ENCODE measurements around the gene HDAC4.

HDAC4 gene

GRCh38 chr2:239192456-239192855, 208.4 kb downstream of the HDAC4 start:
- Histone ChIP-seq H3K79me2 (ENCODE audit: insufficient read depth, low read length) (no peaks in the 10 kb centered on the region), H3K27me3 (ENCODE audit: insufficient read depth, low read length) (no peaks in the 10 kb centered on the region), H3F3A (ENCODE audit: insufficient read depth, low read length) (no peaks in the 10 kb centered on the region), H2AFZ (ENCODE audit: low read length) (no peak overlapping the region), H3K9me3 (ENCODE audit: low read length) (no peaks in the 10 kb centered on the region), H3K36me3 (ENCODE audit: insufficient read depth, low read length) (no peaks in the 10 kb centered on the region), H3K4me3 (ENCODE audit: low read depth, low read length, poor library complexity, severe bottlenecking) (no peak overlapping the region), H3K4me1 (ENCODE audit: insufficient read depth, low read length, severe bottlenecking) (no peaks in the 10 kb centered on the region), H4K20me1 (ENCODE audit: insufficient read depth, low read length) (no peaks in the 10 kb centered on the region), H3K27ac (ENCODE audit: low read depth, low read length, poor library complexity, severe bottlenecking) (no peak overlapping the region), H3K9me2 (ENCODE audit: low read depth, low read length) (no peaks in the 10 kb centered on the region), H3K9ac (ENCODE audit: low read length) (no peak overlapping the region), H3K4me2 (ENCODE audit: low read length) (no peak overlapping the region)
- TF ChIP-seq CTCF (IDR thresholded peaks at IDR 0.05; ENCODE audit: low read length) (no peak), EZH2 (IDR thresholded peaks at IDR 0.05; ENCODE audit: borderline replicate concordance, low read length) (no peak)

GRCh38 chr2:239190921-239191885, 209.6 kb downstream of the HDAC4 start:
- H3K36me3 ChIP-seq (ENCODE audit: insufficient read depth, low read length): no peaks in the 10 kb centered on the region

GRCh38 chr2:239190361-239190760, 210.5 kb downstream of the HDAC4 start:
- Histone ChIP-seq H3F3A (ENCODE audit: insufficient read depth, low read length) (no peaks in the 10 kb centered on the region), H3K27me3 (ENCODE audit: insufficient read depth, low read length) (no peaks in the 10 kb centered on the region), H3K4me2 (ENCODE audit: low read length) (no peak overlapping the region), H3K4me3 (ENCODE audit: low read depth, low read length, poor library complexity, severe bottlenecking) (no peak overlapping the region), H2AFZ (ENCODE audit: low read length) (no peak overlapping the region), H4K20me1 (ENCODE audit: insufficient read depth, low read length) (no peaks in the 10 kb centered on the region), H3K36me3 (ENCODE audit: insufficient read depth, low read length) (no peaks in the 10 kb centered on the region), H3K9ac (ENCODE audit: low read length) (no peak overlapping the region), H3K79me2 (ENCODE audit: insufficient read depth, low read length) (no peaks in the 10 kb centered on the region), H3K9me2 (ENCODE audit: low read depth, low read length) (no peaks in the 10 kb centered on the region), H3K27ac (ENCODE audit: low read depth, low read length, poor library complexity, severe bottlenecking) (no peak overlapping the region), H3K4me1 (ENCODE audit: insufficient read depth, low read length, severe bottlenecking) (no peaks in the 10 kb centered on the region), H3K9me3 (ENCODE audit: low read length) (no peaks in the 10 kb centered on the region)
- TF ChIP-seq CTCF (IDR thresholded peaks at IDR 0.05; ENCODE audit: low read length): no peak
- no peak for TF ChIP-seq EZH2 (IDR thresholded peaks at IDR 0.05; ENCODE audit: borderline replicate concordance, low read length)

More at GRCh38 chr2:239190921-239191885, 209.6 kb downstream of the HDAC4 start:
- Histone ChIP-seq H3K27me3 (ENCODE audit: insufficient read depth, low read length) (no peaks in the 10 kb centered on the region), H3K79me2 (ENCODE audit: insufficient read depth, low read length) (no peaks in the 10 kb centered on the region), H2AFZ (ENCODE audit: low read length) (no peak overlapping the region), H3K4me1 (ENCODE audit: insufficient read depth, low read length, severe bottlenecking) (no peaks in the 10 kb centered on the region), H3K9ac (ENCODE audit: low read length) (no peak overlapping the region), H3K9me3 (ENCODE audit: low read length) (no peaks in the 10 kb centered on the region), H3K9me2 (ENCODE audit: low read depth, low read length) (no peaks in the 10 kb centered on the region), H3K4me2 (ENCODE audit: low read length) (no peak overlapping the region), H3F3A (ENCODE audit: insufficient read depth, low read length) (no peaks in the 10 kb centered on the region), H4K20me1 (ENCODE audit: insufficient read depth, low read length) (no peaks in the 10 kb centered on the region), H3K27ac (ENCODE audit: low read depth, low read length, poor library complexity, severe bottlenecking) (no peak overlapping the region), H3K4me3 (ENCODE audit: low read depth, low read length, poor library complexity, severe bottlenecking) (no peak overlapping the region)
- no peak for TF ChIP-seq CTCF (IDR thresholded peaks at IDR 0.05; ENCODE audit: low read length)
- no peak for TF ChIP-seq EZH2 (IDR thresholded peaks at IDR 0.05; ENCODE audit: borderline replicate concordance, low read length)
